Gastroesophageal sphincter (tissue), 3 donors: ENCODE measurements around the gene RDH16.
"Not testable (repeated sequence)": the region's sequence is repeated elsewhere in the genome, so short reads cannot be mapped to it uniquely, and the experiment has no call there.

Source experiments
- EP300 ChIP-seq: sonication (generic); formaldehyde crosslinking; IDR thresholded peaks from one replicate; pipeline ENCODE4 v1.6.1; 2017; ENCODE audit warnings: antibody characterized with exemption, mild to moderate bottlenecking
- POLR2A ChIP-seq, 2 donors: fragments of 450-650 bp; IDR thresholded peaks; one replicate each; pipeline ENCODE4 v1.6.1; 2017; ENCODE audit warnings: antibody characterized with exemption in 2 of 2, mild to moderate bottlenecking in 2 of 2, moderate library complexity in 1 of 2
- POLR2AphosphoS5 ChIP-seq: sonication (generic); formaldehyde crosslinking; IDR thresholded peaks from one replicate; pipeline ENCODE4 v1.6.1; 2017; ENCODE audit warnings: antibody characterized with exemption
- TF ChIP-seq, protein P1 (sequence below), 4 experiments: fragments of 200-600 bp in 2 of 4; fragments of 450-650 bp in 2 of 4; sonication (generic) in 1 of 4; IDR thresholded peaks; one replicate each; pipeline ENCODE4 v1.5.1; 2017 to 2019; ENCODE audit warnings: antibody characterized with exemption in 4 of 4, mild to moderate bottlenecking in 2 of 4, moderate library complexity in 2 of 4

DNA sequence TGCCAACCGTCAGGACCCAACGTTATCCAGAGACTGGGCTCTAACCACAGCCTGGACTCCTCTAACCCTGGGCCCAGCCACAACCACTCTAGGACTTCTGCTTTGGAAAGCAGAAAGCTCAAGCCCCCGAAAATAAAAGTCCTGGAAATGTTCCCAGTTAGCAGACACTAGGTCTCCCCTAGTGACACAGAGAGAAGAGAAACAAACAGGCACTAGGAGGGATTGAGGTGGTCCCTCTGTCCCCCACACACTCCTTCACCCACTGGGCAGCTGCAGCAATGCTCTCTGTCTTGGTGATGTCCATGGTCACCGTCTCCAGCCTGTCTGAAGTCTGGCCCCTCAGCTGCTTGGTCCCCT is 16.5 kb downstream of the RDH16 start:
- TF ChIP-seq POLR2A (IDR thresholded peaks at IDR 0.05); POLR2AphosphoS5; EP300: not testable (repeated sequence)
- TF ChIP-seq, protein P1, sequence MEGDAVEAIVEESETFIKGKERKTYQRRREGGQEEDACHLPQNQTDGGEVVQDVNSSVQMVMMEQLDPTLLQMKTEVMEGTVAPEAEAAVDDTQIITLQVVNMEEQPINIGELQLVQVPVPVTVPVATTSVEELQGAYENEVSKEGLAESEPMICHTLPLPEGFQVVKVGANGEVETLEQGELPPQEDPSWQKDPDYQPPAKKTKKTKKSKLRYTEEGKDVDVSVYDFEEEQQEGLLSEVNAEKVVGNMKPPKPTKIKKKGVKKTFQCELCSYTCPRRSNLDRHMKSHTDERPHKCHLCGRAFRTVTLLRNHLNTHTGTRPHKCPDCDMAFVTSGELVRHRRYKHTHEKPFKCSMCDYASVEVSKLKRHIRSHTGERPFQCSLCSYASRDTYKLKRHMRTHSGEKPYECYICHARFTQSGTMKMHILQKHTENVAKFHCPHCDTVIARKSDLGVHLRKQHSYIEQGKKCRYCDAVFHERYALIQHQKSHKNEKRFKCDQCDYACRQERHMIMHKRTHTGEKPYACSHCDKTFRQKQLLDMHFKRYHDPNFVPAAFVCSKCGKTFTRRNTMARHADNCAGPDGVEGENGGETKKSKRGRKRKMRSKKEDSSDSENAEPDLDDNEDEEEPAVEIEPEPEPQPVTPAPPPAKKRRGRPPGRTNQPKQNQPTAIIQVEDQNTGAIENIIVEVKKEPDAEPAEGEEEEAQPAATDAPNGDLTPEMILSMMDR (IDR thresholded peaks at IDR 0.05): not testable (repeated sequence)
